ENCODE data around the gene ZFAND3.

The ZFAND3 gene

GRCh38 chr6:37798436-37799262 is 20.9 kb upstream of the ZFAND3 start:
- DNase-seq: no peak

GRCh38 chr6:37799263-37799644 is 20.3 kb upstream of the ZFAND3 start:
- DNase-seq: no peak

GRCh38 chr6:37800703-37801604 is 18.6 kb upstream of the ZFAND3 start:
- DNase-seq: no peak

GRCh38 chr6:37801605-37801940 is 18.0 kb upstream of the ZFAND3 start:
- DNase-seq: no peak

- no peak for DNase-seq
Observed at GRCh38 chr6:37802810-37803209, 16.7 kb upstream of the ZFAND3 start.

GRCh38 chr6:37804586-37804985 is 14.9 kb upstream of the ZFAND3 start:
- no peak for DNase-seq

- no peak for DNase-seq
Observed at GRCh38 chr6:37806213-37806612, 13.3 kb upstream of the ZFAND3 start.

GRCh38 chr6:37807656-37808055 is 11.9 kb upstream of the ZFAND3 start:
- DNase-seq: no peak

GRCh38 chr6:37809197-37809543 is 10.4 kb upstream of the ZFAND3 start:
- no peak for DNase-seq

- no peak for DNase-seq
Observed at GRCh38 chr6:37812841-37813240, 6.7 kb upstream of the ZFAND3 start.

- DNase-seq: no peak
Observed at GRCh38 chr6:37814374-37814773, 5.2 kb upstream of the ZFAND3 start.

GRCh38 chr6:37816599-37817375 is 2.7 kb upstream of the ZFAND3 start:
- DNase-seq: no peak

- DNase-seq: peak; percentile 90
Observed at GRCh38 chr6:37818536-37819176, 871 bp upstream of the ZFAND3 start.

- DNase-seq: peak; percentile 43
Observed at GRCh38 chr6:37819802-37820717, 533 bp downstream of the ZFAND3 start.

- no peak for DNase-seq
Observed at GRCh38 chr6:37820718-37821079, 1.2 kb downstream of the ZFAND3 start.

- no peak for DNase-seq
Observed at GRCh38 chr6:37821446-37821845, 1.9 kb downstream of the ZFAND3 start.

GRCh38 chr6:37822851-37823682 is 3.5 kb downstream of the ZFAND3 start:
- no peak for DNase-seq

GRCh38 chr6:37824170-37824569 is 4.6 kb downstream of the ZFAND3 start:
- DNase-seq: no peak

GRCh38 chr6:37826188-37826587 is 6.7 kb downstream of the ZFAND3 start:
- no peak for DNase-seq

GRCh38 chr6:37826993-37827392 is 7.5 kb downstream of the ZFAND3 start:
- DNase-seq: no peak

Measured in activated CD4-positive, CD25-positive, alpha-beta regulatory T cell treated with anti-CD3 and anti-CD28 coated beads, Interleukin-2, amount 50 U/mL, for 72 hours (primary cell).